Spleen (tissue), 7 donors: ENCODE measurements around the gene FIGNL1.

Experiments used
- CTCF ChIP-seq, 11 experiments: fragments of 200-600 bp in 7 of 11; fragments of 450-650 bp in 4 of 11; sonication (generic) in 4 of 11; IDR thresholded peaks in 8 of 11; conservative IDR thresholded peaks in 3 of 11; 1 replicate in 7 of 11; 2 replicates in 4 of 11; pipeline versions ENCODE4 v1.4.0 to v1.8.0; 2016 to 2021; ENCODE audit warnings: antibody characterized with exemption in 11 of 11, inconsistent platforms in 4 of 11, mild to moderate bottlenecking in 1 of 11
- POLR2A ChIP-seq, 3 donors: fragments of 450-650 bp; IDR thresholded peaks; one replicate each; pipeline ENCODE4 v1.5.1; 2017; ENCODE audit warnings: antibody characterized with exemption in 3 of 3, mild to moderate bottlenecking in 1 of 3
- POLR2AphosphoS5 ChIP-seq, 3 donors: sonication (generic); formaldehyde crosslinking; IDR thresholded peaks; one replicate each; pipeline ENCODE4 v1.5.1; 2017; ENCODE audit warnings: antibody characterized with exemption in 3 of 3
- donor health status: DM: no; HTN: no; CAD: no; lungs with moderate emphysema.
- donor health status: DM: no; HTN: no; CAD: no.
- donor health status: DM: no; HTN: no; CAD: no.

- TF ChIP-seq POLR2A (IDR thresholded peaks at IDR 0.05), result no peak
- no peak for TF ChIP-seq POLR2AphosphoS5 (IDR thresholded peaks at IDR 0.05)
- TF ChIP-seq CTCF (IDR thresholded peaks at IDR 0.05 in 8 of 11, conservative IDR thresholded peaks at IDR 0.05 in 3 of 11), result no peak
Measured at GRCh38 chr7:50481867-50482266, 31.7 kb upstream of the FIGNL1 start.
